Measurements from ENCODE around the gene RPS6KL1.

RPS6KL1 gene

DNA sequence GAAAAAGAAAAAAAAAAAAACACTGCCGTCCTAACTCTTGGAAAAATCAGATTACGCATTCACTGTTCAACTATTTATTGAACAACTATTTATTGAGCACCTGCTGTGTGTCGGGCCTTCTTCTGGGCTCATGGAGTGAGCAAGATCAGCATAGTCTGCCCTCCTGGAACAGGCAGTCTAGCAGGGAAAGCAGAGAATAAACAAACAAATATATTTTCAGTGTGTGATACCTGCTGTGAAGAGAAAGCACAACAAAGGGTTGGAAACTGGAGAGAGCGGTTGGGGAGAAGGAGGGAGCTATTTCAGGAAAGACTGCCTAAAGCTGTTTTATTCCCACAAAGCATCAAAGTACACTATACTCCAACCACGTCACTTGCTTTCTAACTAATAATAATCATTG is 57.9 kb downstream of the RPS6KL1 start:
- no peak for ATAC-seq (ENCODE audit: insufficient read depth, low read depth)
- Histone ChIP-seq H3K79me2 (ENCODE audit: insufficient read depth, low read length) (no peaks in the 10 kb centered on the region), H3K9ac (ENCODE audit: low read depth, low read length) (no peak overlapping the region), H3K4me3 (ENCODE audit: low read depth in 1 of 2, low read length in 2 of 2) (no peak overlapping the region), H3K27ac (ENCODE audit: low read length) (no peak overlapping the region), H3K36me3 (ENCODE audit: insufficient read depth, low read length) (no peaks in the 10 kb centered on the region), H2AFZ (ENCODE audit: low read depth, low read length) (no peak overlapping the region), H3K4me1 (ENCODE audit: insufficient read depth, low read length) (no peaks in the 10 kb centered on the region), H3K9me3 (ENCODE audit: insufficient read depth, low read length, severe bottlenecking) (no peaks in the 10 kb centered on the region), H4K20me1 (ENCODE audit: insufficient read depth, low read length) (no peaks in the 10 kb centered on the region), H3K27me3 (ENCODE audit: insufficient read depth, low read length, poor library complexity) (no peaks in the 10 kb centered on the region), H3K4me2 (ENCODE audit: insufficient read depth, low read length) (no peak overlapping the region)
- DNase-seq = no peak
- TF ChIP-seq EZH2 (IDR thresholded peaks at IDR 0.05; ENCODE audit: borderline replicate concordance, low read depth, low read length, severe bottlenecking) = no peak
- TF ChIP-seq, protein P1, sequence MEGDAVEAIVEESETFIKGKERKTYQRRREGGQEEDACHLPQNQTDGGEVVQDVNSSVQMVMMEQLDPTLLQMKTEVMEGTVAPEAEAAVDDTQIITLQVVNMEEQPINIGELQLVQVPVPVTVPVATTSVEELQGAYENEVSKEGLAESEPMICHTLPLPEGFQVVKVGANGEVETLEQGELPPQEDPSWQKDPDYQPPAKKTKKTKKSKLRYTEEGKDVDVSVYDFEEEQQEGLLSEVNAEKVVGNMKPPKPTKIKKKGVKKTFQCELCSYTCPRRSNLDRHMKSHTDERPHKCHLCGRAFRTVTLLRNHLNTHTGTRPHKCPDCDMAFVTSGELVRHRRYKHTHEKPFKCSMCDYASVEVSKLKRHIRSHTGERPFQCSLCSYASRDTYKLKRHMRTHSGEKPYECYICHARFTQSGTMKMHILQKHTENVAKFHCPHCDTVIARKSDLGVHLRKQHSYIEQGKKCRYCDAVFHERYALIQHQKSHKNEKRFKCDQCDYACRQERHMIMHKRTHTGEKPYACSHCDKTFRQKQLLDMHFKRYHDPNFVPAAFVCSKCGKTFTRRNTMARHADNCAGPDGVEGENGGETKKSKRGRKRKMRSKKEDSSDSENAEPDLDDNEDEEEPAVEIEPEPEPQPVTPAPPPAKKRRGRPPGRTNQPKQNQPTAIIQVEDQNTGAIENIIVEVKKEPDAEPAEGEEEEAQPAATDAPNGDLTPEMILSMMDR (IDR thresholded peaks at IDR 0.05; ENCODE audit: borderline replicate concordance, extremely low read depth, low read length, poor library complexity, severe bottlenecking) = no peak

GRCh38 chr14:74864198-74864597 is 58.9 kb downstream of the RPS6KL1 start:
- Histone ChIP-seq H3K9me3 (ENCODE audit: insufficient read depth, low read length, severe bottlenecking) (no peaks in the 10 kb centered on the region), H3K4me3 (ENCODE audit: low read depth in 1 of 2, low read length in 2 of 2) (no peak overlapping the region), H3K4me1 (ENCODE audit: insufficient read depth, low read length) (no peaks in the 10 kb centered on the region), H3K9ac (ENCODE audit: low read depth, low read length) (no peak overlapping the region), H3K79me2 (ENCODE audit: insufficient read depth, low read length) (no peaks in the 10 kb centered on the region), H3K27ac (ENCODE audit: low read length) (no peak overlapping the region), H4K20me1 (ENCODE audit: insufficient read depth, low read length) (no peaks in the 10 kb centered on the region), H3K4me2 (ENCODE audit: insufficient read depth, low read length) (no peak overlapping the region), H2AFZ (ENCODE audit: low read depth, low read length) (no peak overlapping the region), H3K36me3 (ENCODE audit: insufficient read depth, low read length) (no peaks in the 10 kb centered on the region), H3K27me3 (ENCODE audit: insufficient read depth, low read length, poor library complexity) (no peaks in the 10 kb centered on the region)
- DNase-seq = no peak
- TF ChIP-seq EZH2 (IDR thresholded peaks at IDR 0.05; ENCODE audit: borderline replicate concordance, low read depth, low read length, severe bottlenecking) = no peak
- TF ChIP-seq, protein P1 (IDR thresholded peaks at IDR 0.05; ENCODE audit: borderline replicate concordance, extremely low read depth, low read length, poor library complexity, severe bottlenecking) = no peak
- ATAC-seq (ENCODE audit: insufficient read depth, low read depth) = no peak

- H3K4me3 ChIP-seq (ENCODE audit: low read depth in 1 of 2, low read length in 2 of 2) = no peak overlapping the region
- no peaks in the 10 kb centered on the region for H3K9me3 ChIP-seq (ENCODE audit: insufficient read depth, low read length, severe bottlenecking)
- no peaks in the 10 kb centered on the region for H3K36me3 ChIP-seq (ENCODE audit: insufficient read depth, low read length)
- no peak for DNase-seq
- H3K4me2 ChIP-seq (ENCODE audit: insufficient read depth, low read length) = no peak overlapping the region
- no peak overlapping the region for H3K27ac ChIP-seq (ENCODE audit: low read length)
- TF ChIP-seq, protein P1 (IDR thresholded peaks at IDR 0.05; ENCODE audit: borderline replicate concordance, extremely low read depth, low read length, poor library complexity, severe bottlenecking) = no peak
- no peak for TF ChIP-seq EZH2 (IDR thresholded peaks at IDR 0.05; ENCODE audit: borderline replicate concordance, low read depth, low read length, severe bottlenecking)
- H3K79me2 ChIP-seq (ENCODE audit: insufficient read depth, low read length) = no peaks in the 10 kb centered on the region
- H3K4me1 ChIP-seq (ENCODE audit: insufficient read depth, low read length) = no peaks in the 10 kb centered on the region
- H2AFZ ChIP-seq (ENCODE audit: low read depth, low read length) = no peak overlapping the region
- no peak overlapping the region for H3K9ac ChIP-seq (ENCODE audit: low read depth, low read length)
- no peak for ATAC-seq (ENCODE audit: insufficient read depth, low read depth)
- H4K20me1 ChIP-seq (ENCODE audit: insufficient read depth, low read length) = no peaks in the 10 kb centered on the region
- H3K27me3 ChIP-seq (ENCODE audit: insufficient read depth, low read length, poor library complexity) = no peaks in the 10 kb centered on the region
Observed at GRCh38 chr14:74863274-74863673, 59.8 kb downstream of the RPS6KL1 start.

DNA sequence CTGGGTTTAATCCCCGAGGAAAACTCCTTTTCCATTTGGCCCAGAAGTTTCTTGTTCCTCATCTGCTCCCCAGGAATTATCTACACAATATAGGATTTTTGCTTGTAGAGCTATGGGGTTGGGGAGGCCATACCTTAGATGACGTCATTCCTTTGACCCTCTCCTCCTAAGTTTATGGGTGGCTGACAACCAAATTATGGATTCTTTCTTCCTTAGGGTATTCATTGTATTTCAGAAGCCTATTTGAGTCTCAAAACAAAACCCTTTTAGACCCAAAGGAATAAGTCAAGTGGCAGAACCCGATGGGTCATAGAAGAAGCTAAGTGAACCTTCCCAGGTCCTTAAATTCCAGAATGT is 61.3 kb downstream of the RPS6KL1 start:
- H3K79me2 ChIP-seq (ENCODE audit: insufficient read depth, low read length) = no peaks in the 10 kb centered on the region
- no peak overlapping the region for H2AFZ ChIP-seq (ENCODE audit: low read depth, low read length)
- no peak overlapping the region for H3K4me2 ChIP-seq (ENCODE audit: insufficient read depth, low read length)
- H3K9me3 ChIP-seq (ENCODE audit: insufficient read depth, low read length, severe bottlenecking) = no peaks in the 10 kb centered on the region
- TF ChIP-seq EZH2 (IDR thresholded peaks at IDR 0.05; ENCODE audit: borderline replicate concordance, low read depth, low read length, severe bottlenecking) = no peak
- TF ChIP-seq, protein P1 (IDR thresholded peaks at IDR 0.05; ENCODE audit: borderline replicate concordance, extremely low read depth, low read length, poor library complexity, severe bottlenecking) = no peak
- no peak for ATAC-seq (ENCODE audit: insufficient read depth, low read depth)
- H3K27me3 ChIP-seq (ENCODE audit: insufficient read depth, low read length, poor library complexity) = no peaks in the 10 kb centered on the region
- H3K4me1 ChIP-seq (ENCODE audit: insufficient read depth, low read length) = no peaks in the 10 kb centered on the region
- H3K4me3 ChIP-seq (ENCODE audit: low read depth in 1 of 2, low read length in 2 of 2) = no peak overlapping the region
- H3K36me3 ChIP-seq (ENCODE audit: insufficient read depth, low read length) = no peaks in the 10 kb centered on the region
- H3K9ac ChIP-seq (ENCODE audit: low read depth, low read length) = no peak overlapping the region
- H3K27ac ChIP-seq (ENCODE audit: low read length) = no peak overlapping the region
- no peak for DNase-seq
- H4K20me1 ChIP-seq (ENCODE audit: insufficient read depth, low read length) = no peaks in the 10 kb centered on the region

Data from DND-41 (cell line).